ENCODE results near the gene CDC25B. TPM values are rescaled to one million over a fixed set of nuclear protein-coding genes. Genes with fewer than 3 reads are reported as not detected.

Gene CDC25B
- total and polyA plus RNA-seq, 8 donors: 9.4 to 56.5 (median 25.1) TPM

GRCh38 chr20:3846740-3847428, 50.8 kb downstream of the CDC25B start, which contains the start of gene MAVS:
MAVS (plus strand) TSS chr20:3846834; CDS start chr20:3854625, 7,791 bp downstream.
- intact Hi-C loops (cut with DNase I; ENCODE audit: low total_unique reads): no loop called here
- DNase-seq: peak; percentile 92 to 97
- no peaks in the 10 kb centered on the region for H3K27me3 ChIP-seq
- no peaks in the 10 kb centered on the region for H3K9me3 ChIP-seq
- peaks cover 10 to 45% (median 40%) of the 10 kb centered on the region in 4 donors for H3K4me1 ChIP-seq
- no peak for TF ChIP-seq POLR2A (IDR thresholded peaks at IDR 0.05)
- no peak for TF ChIP-seq CTCF (IDR thresholded peaks at IDR 0.05)
- peak; percentile 66 to 94 (median 83) for TF ChIP-seq POLR2AphosphoS5 (IDR thresholded peaks at IDR 0.05)
- no peak for TF ChIP-seq EP300 (IDR thresholded peaks at IDR 0.05)
- peak within 1 kb of the TSS; percentile 94 to 95 (median 94) for H3K27ac ChIP-seq
- peaks cover 0 to 3% (median 0%) of the 10 kb centered on the region in 4 donors for H3K36me3 ChIP-seq
- peak within 1 kb of the TSS; percentile 78 to 94 (median 90) for H3K4me3 ChIP-seq
- 0 to 1% (median 0%) methylated on average over 36 to 72 of the region's 72 CpGs for WGBS, 5 donors

- H3K27me3 ChIP-seq: no peaks in the 10 kb centered on the region
- peak overlapping the region; percentile 78 to 94 (median 90) for H3K4me3 ChIP-seq
- H3K9me3 ChIP-seq: no peaks in the 10 kb centered on the region
- TF ChIP-seq CTCF (IDR thresholded peaks at IDR 0.05): no peak
- peaks cover 10 to 45% (median 37%) of the 10 kb centered on the region in 4 donors for H3K4me1 ChIP-seq
- intact Hi-C loops (cut with DNase I; ENCODE audit: low total_unique reads): no loop called here
- 16 to 19% (median 17%) methylated on average over 7 to 8 of the region's 8 CpGs for WGBS, 5 donors
- H3K36me3 ChIP-seq: peaks cover 0 to 3% (median 0%) of the 10 kb centered on the region in 4 donors
- H3K27ac ChIP-seq: peak overlapping the region; percentile 94 to 95 (median 94)
- DNase-seq: no peak
These were observed 51.4 kb downstream of the CDC25B start for GRCh38 chr20:3847429-3847940.

- Histone ChIP-seq H3K4me1 (peaks cover 10 to 37% (median 30%) of the 10 kb centered on the region in 4 donors), H3K4me3 (peak overlapping the region in 1 of 4 donors; percentile 93), H3K27ac (peak overlapping the region in 1 of 5 donors; percentile 31), H3K9me3 (no peaks in the 10 kb centered on the region), H3K36me3 (peaks cover 0 to 3% (median 0%) of the 10 kb centered on the region in 4 donors), H3K27me3 (no peaks in the 10 kb centered on the region)
- 81 to 100% (median 88%) methylated on average over 1 of the region's 1 CpG for WGBS, 5 donors
- no peak for DNase-seq
- intact Hi-C loops (cut with DNase I; ENCODE audit: low total_unique reads): no loop called here
- TF ChIP-seq EP300 (IDR thresholded peaks at IDR 0.05): no peak
- TF ChIP-seq POLR2A (IDR thresholded peaks at IDR 0.05): no peak
- TF ChIP-seq POLR2AphosphoS5 (IDR thresholded peaks at IDR 0.05): no peak
- TF ChIP-seq CTCF (IDR thresholded peaks at IDR 0.05): no peak
These were observed 52.5 kb downstream of the CDC25B start for GRCh38 chr20:3848565-3848964.

GRCh38 chr20:3854462-3854871, 58.4 kb downstream of the CDC25B start:
- no peak for TF ChIP-seq CTCF (IDR thresholded peaks at IDR 0.05)
- no peak for TF ChIP-seq POLR2A (IDR thresholded peaks at IDR 0.05)
- no peak for TF ChIP-seq EP300 (IDR thresholded peaks at IDR 0.05)
- no peak for TF ChIP-seq POLR2AphosphoS5 (IDR thresholded peaks at IDR 0.05)
- no peak for DNase-seq
- H3K9me3 ChIP-seq: no peaks in the 10 kb centered on the region
- H3K4me1 ChIP-seq: peaks cover 0 to 18% (median 9%) of the 10 kb centered on the region in 4 donors
- intact Hi-C loops (cut with DNase I; ENCODE audit: low total_unique reads): loop anchor here (5.0 to 10.0 kb wide), 2 partner anchors 72 to 100 kb away; partner anchors contain the start of gene SPEF1
- 63 to 83% (median 75%) methylated on average over 4 of the region's 4 CpGs for WGBS, 5 donors
- no peak overlapping the region for H3K4me3 ChIP-seq
- peaks cover 34 to 54% (median 51%) of the 10 kb centered on the region in 4 donors for H3K36me3 ChIP-seq
- H3K27ac ChIP-seq: no peak overlapping the region
- no peaks in the 10 kb centered on the region for H3K27me3 ChIP-seq

Other genes starting within 250 kb of the CDC25B start
- gene GFRA4, start 132.9 kb upstream of the CDC25B start, total RNA-seq: not detected
- not detected for gene GFRA4, start 132.9 kb upstream of the CDC25B start, polyA plus RNA-seq
- 100 to 1,000 TPM in 2 of 5 donors, 10 to 100 TPM in 3; 20.6 to 143 (median 96.9) TPM for gene ADAM33, start 114.3 kb upstream of the CDC25B start, total RNA-seq
- 10 to 100 TPM in 2 of 3 donors, 1 to 10 TPM in 1; 4.6 to 29.8 (median 11.1) TPM for gene ADAM33, start 114.3 kb upstream of the CDC25B start, polyA plus RNA-seq
- 10 to 100 TPM in 1 of 5 donors, 1 to 10 TPM in 4; 1.7 to 22.2 (median 4.5) TPM for gene SIGLEC1, start 83.7 kb upstream of the CDC25B start, total RNA-seq
- 1 to 10 TPM; 1.4 to 1.8 (median 1.5) TPM for gene SIGLEC1, start 83.7 kb upstream of the CDC25B start, polyA plus RNA-seq
- gene HSPA12B, start 63.6 kb upstream of the CDC25B start, total RNA-seq: 10 to 100 TPM in 1 of 5 donors, 1 to 10 TPM in 3, under 1 TPM in 1; 0.87 to 14.3 (median 6.1) TPM
- gene HSPA12B, start 63.6 kb upstream of the CDC25B start, polyA plus RNA-seq: 1 to 10 TPM; 3.0 to 5.3 (median 3.7) TPM
- gene ADISSP, start 28.6 kb upstream of the CDC25B start, total RNA-seq: 100 to 1,000 TPM in 1 of 5 donors, 10 to 100 TPM in 2, 1 to 10 TPM in 2; 5.9 to 136 (median 49.0) TPM
- gene ADISSP, start 28.6 kb upstream of the CDC25B start, polyA plus RNA-seq: 10 to 100 TPM; 14.4 to 32.6 (median 22.2) TPM
- not detected for gene SPEF1, start 14.9 kb upstream of the CDC25B start, total RNA-seq
- under 1 TPM in 2 of 3 donors, not detected in 1; 0.18 to 0.19 TPM for gene SPEF1, start 14.9 kb upstream of the CDC25B start, polyA plus RNA-seq
- 100 to 1,000 TPM in 1 of 5 donors, 10 to 100 TPM in 4; 24.5 to 130 (median 68.3) TPM for gene CENPB, start 9.6 kb upstream of the CDC25B start, total RNA-seq
- gene CENPB, start 9.6 kb upstream of the CDC25B start, polyA plus RNA-seq: 10 to 100 TPM; 36.5 to 90.7 (median 79.6) TPM
- 10 to 100 TPM in 1 of 5 donors, 1 to 10 TPM in 4; 1.8 to 14.8 (median 4.2) TPM for gene AP5S1, start 24.2 kb downstream of the CDC25B start, total RNA-seq
- 10 to 100 TPM in 1 of 3 donors, 1 to 10 TPM in 2; 6.1 to 10.4 (median 7.9) TPM for gene AP5S1, start 24.2 kb downstream of the CDC25B start, polyA plus RNA-seq
- gene MAVS, start 50.5 kb downstream of the CDC25B start, total RNA-seq: 10 to 100 TPM; 26.6 to 50.4 (median 37.1) TPM
- gene MAVS, start 50.5 kb downstream of the CDC25B start, polyA plus RNA-seq: 10 to 100 TPM in 1 of 3 donors, 1 to 10 TPM in 2; 6.3 to 15.1 (median 9.2) TPM
- gene PANK2, start 93.1 kb downstream of the CDC25B start, total RNA-seq: 10 to 100 TPM in 4 of 5 donors, 1 to 10 TPM in 1; 8.8 to 68.4 (median 39.0) TPM
- 10 to 100 TPM; 19.3 to 28.5 (median 25.1) TPM for gene PANK2, start 93.1 kb downstream of the CDC25B start, polyA plus RNA-seq
- gene RNF24, start 219.2 kb downstream of the CDC25B start, total RNA-seq: 10 to 100 TPM in 2 of 5 donors, 1 to 10 TPM in 3; 1.3 to 12.2 (median 7.2) TPM
- 1 to 10 TPM; 2.2 to 3.7 (median 2.3) TPM for gene RNF24, start 219.2 kb downstream of the CDC25B start, polyA plus RNA-seq

All from stomach (tissue), 9 donors.